ENCODE results near the gene P2RX4.

Gene P2RX4

DNA sequence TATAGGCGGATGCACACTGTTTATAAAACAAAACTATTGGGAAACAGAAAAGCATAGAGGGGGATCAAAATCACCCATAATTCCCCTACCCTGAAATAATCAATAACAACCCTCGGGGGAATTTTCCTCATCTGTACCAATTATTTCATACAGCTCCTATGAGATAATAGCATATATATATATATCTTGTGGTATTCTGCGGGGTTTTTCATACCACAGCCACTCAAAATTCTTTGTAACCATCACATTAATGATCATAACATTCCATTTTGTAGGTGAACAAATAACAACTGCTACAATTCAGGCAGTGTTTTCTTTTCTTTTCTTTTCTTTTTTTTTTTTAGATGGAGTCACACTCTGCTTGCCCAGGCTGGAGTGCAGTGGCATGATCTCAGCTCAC lies 42.0 kb upstream of the P2RX4 start:
- no peak for TF ChIP-seq CTCF (IDR thresholded peaks at IDR 0.05)
- Histone ChIP-seq H3K4me3 (no peak overlapping the region), H3K27ac (no peak overlapping the region)
- no peak for DNase-seq (ENCODE audit: low spot score)

DNA sequence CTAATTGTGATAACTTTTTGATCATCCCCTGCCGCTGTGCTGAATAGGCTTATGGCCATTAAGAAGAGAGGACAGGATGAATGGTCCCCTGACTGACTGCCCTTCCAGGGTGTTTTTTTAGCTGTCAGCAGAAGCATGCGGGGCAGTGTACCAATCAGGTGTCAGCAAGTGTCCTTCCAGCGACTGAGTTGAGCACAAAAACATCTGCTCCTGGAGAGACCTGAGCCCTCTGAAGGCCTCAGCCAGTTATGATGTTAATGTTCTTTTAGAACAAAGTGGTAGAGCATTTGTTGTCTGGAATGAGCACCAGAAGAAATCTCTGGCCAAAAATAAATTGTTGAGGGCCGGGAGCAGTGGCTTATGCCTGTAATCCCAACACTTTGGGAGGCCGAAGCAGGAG lies 39.8 kb upstream of the P2RX4 start:
- DNase-seq (ENCODE audit: low spot score): no peak
- no peak overlapping the region for H3K27ac ChIP-seq
- TF ChIP-seq CTCF (IDR thresholded peaks at IDR 0.05): no peak
- no peak overlapping the region for H3K4me3 ChIP-seq

GRCh38 chr12:121170611-121171260 lies 39.2 kb upstream of the P2RX4 start:
- DNase-seq (ENCODE audit: low spot score): no peak
- no peak overlapping the region for H3K4me3 ChIP-seq
- TF ChIP-seq CTCF (IDR thresholded peaks at IDR 0.05): no peak

GRCh38 chr12:121172145-121172544 lies 37.8 kb upstream of the P2RX4 start:
- no peak overlapping the region for H3K27ac ChIP-seq
- DNase-seq (ENCODE audit: low spot score): no peak
- H3K4me3 ChIP-seq: no peak overlapping the region
- no peak for TF ChIP-seq CTCF (IDR thresholded peaks at IDR 0.05)

More at GRCh38 chr12:121170611-121171260, 39.2 kb upstream of the P2RX4 start:
- H3K27ac ChIP-seq: no peak overlapping the region

- H3K4me3 ChIP-seq: no peak overlapping the region
- peak overlapping the region in 1 of 2 donors; percentile 53 for H3K27ac ChIP-seq
- no peak for TF ChIP-seq CTCF (IDR thresholded peaks at IDR 0.05)
- no peak for DNase-seq (ENCODE audit: low spot score)
These were observed 34.4 kb upstream of the P2RX4 start for GRCh38 chr12:121175383-121176119.

GRCh38 chr12:121176826-121177529 lies 33.0 kb upstream of the P2RX4 start:
- no peak for TF ChIP-seq CTCF (IDR thresholded peaks at IDR 0.05)
- no peak for DNase-seq (ENCODE audit: low spot score)
- no peak overlapping the region for H3K27ac ChIP-seq
- no peak overlapping the region for H3K4me3 ChIP-seq

Measured in coronary artery (tissue), 2 donors.